ENCODE measurements around the gene PSMD9.

DNA sequence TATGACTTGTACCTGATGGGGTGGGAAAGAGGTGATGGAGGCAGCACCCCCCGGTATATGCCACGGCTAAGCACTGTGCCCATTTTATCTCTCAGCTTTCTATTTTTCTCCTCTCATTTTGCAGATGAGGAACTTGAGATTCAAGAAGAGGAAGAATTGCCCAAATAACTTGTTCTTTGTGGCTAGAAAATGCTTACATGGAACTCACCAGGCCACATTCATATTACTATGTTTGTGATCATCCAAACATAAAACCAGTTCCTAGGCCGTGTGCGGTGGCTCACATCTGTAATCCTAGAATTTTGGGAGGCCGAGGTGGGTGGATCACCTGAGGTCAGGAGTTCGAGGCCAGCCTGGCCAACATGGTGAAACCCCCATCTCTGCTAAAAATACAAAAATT, 14.5 kb upstream of the PSMD9 start:
- TF ChIP-seq EP300 (IDR thresholded peaks at IDR 0.05) (no peak), POLR2A (IDR thresholded peaks at IDR 0.05) (no peak)
- TF ChIP-seq, protein P1, sequence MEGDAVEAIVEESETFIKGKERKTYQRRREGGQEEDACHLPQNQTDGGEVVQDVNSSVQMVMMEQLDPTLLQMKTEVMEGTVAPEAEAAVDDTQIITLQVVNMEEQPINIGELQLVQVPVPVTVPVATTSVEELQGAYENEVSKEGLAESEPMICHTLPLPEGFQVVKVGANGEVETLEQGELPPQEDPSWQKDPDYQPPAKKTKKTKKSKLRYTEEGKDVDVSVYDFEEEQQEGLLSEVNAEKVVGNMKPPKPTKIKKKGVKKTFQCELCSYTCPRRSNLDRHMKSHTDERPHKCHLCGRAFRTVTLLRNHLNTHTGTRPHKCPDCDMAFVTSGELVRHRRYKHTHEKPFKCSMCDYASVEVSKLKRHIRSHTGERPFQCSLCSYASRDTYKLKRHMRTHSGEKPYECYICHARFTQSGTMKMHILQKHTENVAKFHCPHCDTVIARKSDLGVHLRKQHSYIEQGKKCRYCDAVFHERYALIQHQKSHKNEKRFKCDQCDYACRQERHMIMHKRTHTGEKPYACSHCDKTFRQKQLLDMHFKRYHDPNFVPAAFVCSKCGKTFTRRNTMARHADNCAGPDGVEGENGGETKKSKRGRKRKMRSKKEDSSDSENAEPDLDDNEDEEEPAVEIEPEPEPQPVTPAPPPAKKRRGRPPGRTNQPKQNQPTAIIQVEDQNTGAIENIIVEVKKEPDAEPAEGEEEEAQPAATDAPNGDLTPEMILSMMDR (IDR thresholded peaks at IDR 0.05) = no peak
